Measurements from ENCODE around the gene SERP2. TPM values are rescaled to one million over a fixed set of nuclear protein-coding genes. Genes with fewer than 3 reads are reported as not detected.

SERP2 gene
- total and polyA plus RNA-seq, 9 of the 15 experiments (the other 6 are each of a cell fraction or from before 2014, with no cell fraction given), result 0.13 TPM; not detected in 8

DNA sequence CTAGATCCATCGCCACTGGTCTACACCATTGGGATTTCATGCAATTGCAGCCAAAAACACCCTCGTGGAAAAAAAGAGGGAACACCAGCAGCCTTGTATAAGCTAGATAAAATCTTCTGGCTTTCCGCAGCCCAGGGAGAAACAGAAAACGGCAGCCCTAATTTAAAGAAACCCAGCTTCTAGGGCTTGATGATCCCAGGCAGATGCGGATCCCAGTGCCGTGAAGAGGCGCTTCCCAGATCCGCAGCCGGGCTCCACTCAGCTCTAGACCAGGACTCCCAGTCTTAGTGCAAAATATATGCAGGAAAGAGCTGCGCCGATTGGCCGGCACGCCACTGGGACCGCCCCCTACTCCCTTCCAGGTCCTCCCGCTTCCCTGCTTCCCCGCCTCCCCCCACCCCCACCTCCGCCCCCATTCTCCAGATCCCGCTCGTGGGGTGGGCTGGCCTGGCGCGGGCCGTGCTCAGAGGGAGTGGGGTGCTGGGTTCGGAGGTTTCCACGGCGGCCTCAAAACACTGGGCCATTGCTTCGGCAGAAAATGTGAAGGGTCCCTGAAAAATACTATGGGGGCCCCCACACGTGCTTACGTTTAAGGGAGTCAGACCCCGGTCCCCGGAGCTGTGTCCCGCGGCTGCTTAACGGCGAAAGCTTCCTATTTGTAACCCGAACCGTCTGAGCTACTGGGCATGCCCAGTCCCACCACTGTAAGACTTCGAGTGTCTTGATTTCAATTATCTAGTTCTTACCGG, 63.1 kb downstream of the SERP2 start (continued):
- TF ChIP-seq CCNT2 (IDR thresholded peaks at IDR 0.05; ENCODE audit: borderline replicate concordance, extremely low read depth, insufficient read length, low read depth, low read length) (no peak), NCOA2 (IDR thresholded peaks at IDR 0.05; ENCODE audit: partially characterized antibody in 2 of 2) (no peak), PHF8 (IDR thresholded peaks at IDR 0.05; ENCODE audit: borderline replicate concordance, low read length) (peak; percentile 60; the same call in 1 of the 2 replicates), POLR2G (IDR thresholded peaks at IDR 0.05; ENCODE audit: low read depth, low read length) (peak; percentile 74), POLR2AphosphoS5 (IDR thresholded peaks at IDR 0.05; ENCODE audit: control insufficient read depth, insufficient read depth, low read depth, low read length) (0 out of 2 replicates have a peak, but pooled peaks have one; percentile 26), CREBBP (IDR thresholded peaks at IDR 0.05; ENCODE audit: low read depth, low read length) (no peak), CBX3 (IDR thresholded peaks at IDR 0.05; ENCODE audit: borderline replicate concordance in 1 of 2, low read length in 2 of 2) (no peak), CREM (IDR thresholded peaks at IDR 0.05; ENCODE audit: low read depth) (0 out of 2 replicates have a peak, but pooled peaks have one; percentile 13), RUNX1 (IDR thresholded peaks at IDR 0.05; ENCODE audit: low read depth) (no peak), EGR1 (conservative IDR thresholded peaks at IDR 0.05) (peak; percentile 64), MAZ (CRISPR knock-in tag; conservative IDR thresholded peaks at IDR 0.05 in 1 of 2, IDR thresholded peaks at IDR 0.05 in 1 of 2) (0 out of 4 replicates have a peak, but pooled peaks of 1 of the 2 experiments have one; percentile 50), TRIM24 (IDR thresholded peaks at IDR 0.05) (no peak), SLC30A9 (CRISPR knock-in tag; IDR thresholded peaks at IDR 0.05) (no peak), OTX1 (CRISPR knock-in tag; IDR thresholded peaks at IDR 0.05) (no peak)
- TF ChIP-seq, protein P1, sequence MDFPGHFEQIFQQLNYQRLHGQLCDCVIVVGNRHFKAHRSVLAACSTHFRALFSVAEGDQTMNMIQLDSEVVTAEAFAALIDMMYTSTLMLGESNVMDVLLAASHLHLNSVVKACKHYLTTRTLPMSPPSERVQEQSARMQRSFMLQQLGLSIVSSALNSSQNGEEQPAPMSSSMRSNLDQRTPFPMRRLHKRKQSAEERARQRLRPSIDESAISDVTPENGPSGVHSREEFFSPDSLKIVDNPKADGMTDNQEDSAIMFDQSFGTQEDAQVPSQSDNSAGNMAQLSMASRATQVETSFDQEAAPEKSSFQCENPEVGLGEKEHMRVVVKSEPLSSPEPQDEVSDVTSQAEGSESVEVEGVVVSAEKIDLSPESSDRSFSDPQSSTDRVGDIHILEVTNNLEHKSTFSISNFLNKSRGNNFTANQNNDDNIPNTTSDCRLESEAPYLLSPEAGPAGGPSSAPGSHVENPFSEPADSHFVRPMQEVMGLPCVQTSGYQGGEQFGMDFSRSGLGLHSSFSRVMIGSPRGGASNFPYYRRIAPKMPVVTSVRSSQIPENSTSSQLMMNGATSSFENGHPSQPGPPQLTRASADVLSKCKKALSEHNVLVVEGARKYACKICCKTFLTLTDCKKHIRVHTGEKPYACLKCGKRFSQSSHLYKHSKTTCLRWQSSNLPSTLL (IDR thresholded peaks at IDR 0.05), result no peak
- TF ChIP-seq, protein P2, sequence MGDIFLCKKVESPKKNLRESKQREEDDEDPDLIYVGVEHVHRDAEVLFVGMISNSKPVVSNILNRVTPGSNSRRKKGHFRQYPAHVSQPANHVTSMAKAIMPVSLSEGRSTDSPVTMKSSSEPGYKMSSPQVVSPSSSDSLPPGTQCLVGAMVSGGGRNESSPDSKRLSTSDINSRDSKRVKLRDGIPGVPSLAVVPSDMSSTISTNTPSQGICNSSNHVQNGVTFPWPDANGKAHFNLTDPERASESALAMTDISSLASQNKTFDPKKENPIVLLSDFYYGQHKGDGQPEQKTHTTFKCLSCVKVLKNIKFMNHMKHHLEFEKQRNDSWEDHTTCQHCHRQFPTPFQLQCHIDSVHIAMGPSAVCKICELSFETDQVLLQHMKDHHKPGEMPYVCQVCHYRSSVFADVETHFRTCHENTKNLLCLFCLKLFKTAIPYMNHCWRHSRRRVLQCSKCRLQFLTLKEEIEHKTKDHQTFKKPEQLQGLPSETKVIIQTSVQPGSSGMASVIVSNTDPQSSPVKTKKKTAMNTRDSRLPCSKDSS (IDR thresholded peaks at IDR 0.05; ENCODE audit: low read depth, partially characterized antibody), result no peak
- TF ChIP-seq, protein P3, sequence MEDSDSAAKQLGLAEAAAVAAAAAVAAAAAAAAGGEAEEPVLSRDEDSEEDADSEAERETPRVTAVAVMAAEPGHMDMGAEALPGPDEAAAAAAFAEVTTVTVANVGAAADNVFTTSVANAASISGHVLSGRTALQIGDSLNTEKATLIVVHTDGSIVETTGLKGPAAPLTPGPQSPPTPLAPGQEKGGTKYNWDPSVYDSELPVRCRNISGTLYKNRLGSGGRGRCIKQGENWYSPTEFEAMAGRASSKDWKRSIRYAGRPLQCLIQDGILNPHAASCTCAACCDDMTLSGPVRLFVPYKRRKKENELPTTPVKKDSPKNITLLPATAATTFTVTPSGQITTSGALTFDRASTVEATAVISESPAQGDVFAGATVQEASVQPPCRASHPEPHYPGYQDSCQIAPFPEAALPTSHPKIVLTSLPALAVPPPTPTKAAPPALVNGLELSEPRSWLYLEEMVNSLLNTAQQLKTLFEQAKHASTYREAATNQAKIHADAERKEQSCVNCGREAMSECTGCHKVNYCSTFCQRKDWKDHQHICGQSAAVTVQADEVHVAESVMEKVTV (CRISPR knock-in tag; IDR thresholded peaks at IDR 0.05), result 0 out of 2 replicates have a peak, but pooled peaks have one; percentile 8

Data from K562 (cell line).